AG09309 (cell line): Measurements from ENCODE around the gene NLGN1.

Experiments
- DNase-seq: peaks from one replicate; pipeline ENCODE4 v3.0.0-alpha.2; 2010; ENCODE audit warnings: low read depth
- H3K4me3 ChIP-seq: 2 replicates; pipeline ENCODE4 v1.5.1; 2011; ENCODE audit warnings: mild to moderate bottlenecking, low read depth, low read length, moderate library complexity; ENCODE audit not compliant: control insufficient read depth
- TF ChIP-seq, protein P1 (sequence below): IDR thresholded peaks from 2 replicates; pipeline ENCODE4 v1.5.1; 2011; ENCODE audit warnings: mild to moderate bottlenecking, low read depth, low read length, inconsistent platforms; ENCODE audit not compliant: insufficient read depth, control insufficient read depth; ENCODE audit errors: missing control alignments

NLGN1 gene

DNA sequence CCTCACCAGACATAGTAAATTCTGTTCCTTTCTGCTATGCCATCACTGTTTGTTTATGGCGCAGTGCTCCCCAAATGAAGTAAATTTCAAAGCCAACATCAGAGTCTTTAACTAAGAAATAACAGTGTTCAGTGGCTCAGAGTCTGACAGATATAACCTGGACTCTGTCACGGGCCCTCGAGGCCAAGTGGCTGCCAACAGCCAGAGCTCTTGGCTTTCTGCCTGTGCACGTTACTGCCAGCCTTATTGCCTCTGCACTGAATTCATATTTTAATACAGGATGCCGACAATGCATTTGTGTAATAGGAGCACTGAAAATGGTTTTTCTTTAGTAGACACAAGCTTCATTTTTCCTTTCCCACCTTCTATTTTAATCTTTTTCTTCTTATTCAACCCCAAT, 219.9 kb downstream of the NLGN1 start:
- H3K4me3 ChIP-seq: no peak overlapping the region
- TF ChIP-seq, protein P1, sequence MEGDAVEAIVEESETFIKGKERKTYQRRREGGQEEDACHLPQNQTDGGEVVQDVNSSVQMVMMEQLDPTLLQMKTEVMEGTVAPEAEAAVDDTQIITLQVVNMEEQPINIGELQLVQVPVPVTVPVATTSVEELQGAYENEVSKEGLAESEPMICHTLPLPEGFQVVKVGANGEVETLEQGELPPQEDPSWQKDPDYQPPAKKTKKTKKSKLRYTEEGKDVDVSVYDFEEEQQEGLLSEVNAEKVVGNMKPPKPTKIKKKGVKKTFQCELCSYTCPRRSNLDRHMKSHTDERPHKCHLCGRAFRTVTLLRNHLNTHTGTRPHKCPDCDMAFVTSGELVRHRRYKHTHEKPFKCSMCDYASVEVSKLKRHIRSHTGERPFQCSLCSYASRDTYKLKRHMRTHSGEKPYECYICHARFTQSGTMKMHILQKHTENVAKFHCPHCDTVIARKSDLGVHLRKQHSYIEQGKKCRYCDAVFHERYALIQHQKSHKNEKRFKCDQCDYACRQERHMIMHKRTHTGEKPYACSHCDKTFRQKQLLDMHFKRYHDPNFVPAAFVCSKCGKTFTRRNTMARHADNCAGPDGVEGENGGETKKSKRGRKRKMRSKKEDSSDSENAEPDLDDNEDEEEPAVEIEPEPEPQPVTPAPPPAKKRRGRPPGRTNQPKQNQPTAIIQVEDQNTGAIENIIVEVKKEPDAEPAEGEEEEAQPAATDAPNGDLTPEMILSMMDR: no peak
- DNase-seq: no peak

DNA sequence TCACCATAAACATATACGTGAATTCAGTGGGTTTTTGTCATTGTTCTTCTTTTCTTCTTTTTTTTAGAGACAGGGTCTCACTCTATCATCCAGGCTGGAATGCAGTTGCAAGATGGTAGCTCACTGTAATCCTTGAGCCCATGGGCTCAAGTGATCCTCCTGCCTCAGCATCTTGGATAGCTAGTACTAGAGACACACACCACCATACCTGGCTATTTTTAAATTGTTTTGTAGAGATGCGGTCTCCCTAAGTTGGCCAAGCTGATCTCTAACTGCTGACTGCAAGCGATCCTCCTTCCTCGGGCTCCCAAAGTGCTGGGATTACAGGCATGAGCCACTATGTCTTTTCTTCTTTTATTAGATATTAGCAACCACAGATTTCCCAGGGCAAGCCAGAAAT, 220.6 kb downstream of the NLGN1 start:
- no peak overlapping the region for H3K4me3 ChIP-seq
- no peak for DNase-seq
- TF ChIP-seq, protein P1: no peak

DNA sequence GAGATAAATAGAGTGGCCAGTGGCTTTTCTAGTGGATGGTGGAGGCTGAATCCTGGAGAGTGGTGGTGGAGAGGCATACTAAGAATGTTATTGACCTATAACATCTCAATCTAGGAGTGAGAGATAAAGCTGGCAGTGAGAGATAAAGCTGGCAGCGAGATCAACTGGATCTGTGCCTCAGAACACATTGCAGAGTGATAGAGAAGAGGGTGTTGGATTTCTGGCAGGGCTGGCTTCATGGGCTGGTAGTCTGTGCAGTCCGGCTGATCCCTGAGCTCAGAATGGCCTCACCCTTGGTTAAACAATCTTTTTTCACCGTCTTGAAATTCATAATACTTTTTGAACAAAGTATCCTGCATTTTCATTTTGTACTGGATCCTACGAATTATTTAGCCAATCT, 221.2 kb downstream of the NLGN1 start:
- DNase-seq: no peak
- H3K4me3 ChIP-seq: no peak overlapping the region
- TF ChIP-seq, protein P1: no peak

GRCh38 chr3:173622166-173622565, 224.6 kb downstream of the NLGN1 start:
- no peak overlapping the region for H3K4me3 ChIP-seq
- DNase-seq: peak; percentile 84
- TF ChIP-seq, protein P1: no peak

- DNase-seq: no peak
- TF ChIP-seq, protein P1: no peak
- H3K4me3 ChIP-seq: no peak overlapping the region
Observed at GRCh38 chr3:173624086-173624485, 226.5 kb downstream of the NLGN1 start.

DNA sequence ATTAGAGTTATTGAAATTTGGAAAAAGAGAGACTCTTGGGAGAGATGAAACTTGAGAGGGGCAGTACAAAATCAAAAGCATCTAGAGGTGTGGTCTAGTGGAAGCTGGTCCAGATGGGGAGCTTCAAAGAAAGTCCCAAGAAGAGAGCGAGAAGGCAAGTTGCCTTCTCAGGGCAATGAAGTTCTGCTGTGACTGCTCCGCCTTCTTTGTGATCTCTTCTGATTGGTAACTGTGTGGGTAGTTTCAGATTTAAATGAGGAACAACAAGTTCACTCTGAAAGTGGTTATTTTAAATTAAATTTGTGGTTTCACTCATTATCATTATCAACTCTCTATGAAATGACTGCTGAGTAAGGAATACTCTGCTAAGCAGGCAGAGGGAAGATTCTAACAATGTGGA, 233.3 kb downstream of the NLGN1 start:
- TF ChIP-seq, protein P1: no peak
- H3K4me3 ChIP-seq: no peak overlapping the region
- no peak for DNase-seq

DNA sequence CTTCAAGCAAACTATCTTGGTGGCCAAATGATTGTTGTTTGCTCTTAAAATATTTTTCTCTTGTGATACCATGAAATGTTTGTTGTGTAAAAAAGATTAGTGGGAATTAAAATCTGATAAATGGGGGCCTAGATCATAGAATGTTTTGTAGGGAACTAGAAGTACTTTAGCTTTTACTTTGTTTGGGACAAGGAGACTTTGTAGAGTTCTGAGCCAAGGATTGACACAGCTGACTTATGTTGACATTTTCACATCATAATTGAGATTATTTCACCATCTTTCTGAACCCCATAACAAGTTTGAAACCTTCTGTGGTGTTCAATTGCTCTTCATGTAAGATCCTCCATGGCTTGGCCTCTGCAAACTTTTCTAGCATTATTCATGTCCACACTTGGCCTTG, 235.4 kb downstream of the NLGN1 start:
- H3K4me3 ChIP-seq: no peak overlapping the region
- TF ChIP-seq, protein P1: no peak
- DNase-seq: no peak
